ENCODE results near the gene CD4.
A peak's percentile ranks its signal among the peaks of the same experiment; 100 is the strongest.

CD4 gene

DNA sequence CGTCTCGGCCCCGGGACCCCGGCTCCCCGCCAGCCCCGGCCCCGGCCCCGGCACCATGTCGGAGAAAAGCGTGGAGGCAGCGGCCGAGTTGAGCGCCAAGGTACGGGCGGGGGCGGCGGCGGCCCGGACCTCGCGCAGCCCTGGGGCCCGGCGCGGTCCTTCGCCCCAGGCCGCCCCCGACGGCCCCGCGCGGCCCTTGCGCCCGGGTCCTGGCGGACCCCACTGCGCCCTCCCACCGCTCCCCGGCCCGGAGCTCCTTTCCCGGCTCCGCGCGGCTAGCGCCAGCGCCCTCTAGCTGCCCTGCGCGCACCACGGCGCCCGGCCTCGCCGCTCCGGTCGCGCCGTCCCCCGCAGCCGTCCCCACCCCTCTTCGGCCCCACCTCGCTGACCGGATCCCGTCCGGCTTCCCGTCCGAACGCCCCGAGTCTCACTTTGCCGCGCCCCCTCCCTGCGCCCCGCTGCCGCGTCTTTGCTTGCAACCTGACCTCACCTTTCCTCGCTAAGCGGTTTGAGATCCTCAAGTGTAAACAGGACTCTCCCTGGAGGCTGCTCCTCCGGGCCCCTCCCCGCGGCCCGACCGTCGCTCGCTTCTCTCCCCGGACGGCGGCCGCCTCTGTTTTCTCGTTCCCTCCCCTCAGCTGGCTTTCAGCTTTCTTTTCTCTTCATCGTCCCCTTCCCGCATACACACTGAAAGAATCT lies 22.5 kb upstream of the CD4 start (continued):
- TF ChIP-seq ZFP69B (tag by site-specific recombination; IDR thresholded peaks at IDR 0.05) (peak; percentile 59; the same call in 1 of the 2 replicates), WT1 (tag by site-specific recombination; IDR thresholded peaks at IDR 0.05) (peak; percentile 47; the same call in 1 of the 2 replicates), ZNF791 (tag by site-specific recombination; IDR thresholded peaks at IDR 0.05) (no peak), ZNF624 (tag by site-specific recombination; IDR thresholded peaks at IDR 0.05) (no peak), ZNF157 (tag by site-specific recombination; IDR thresholded peaks at IDR 0.05) (no peak), ZNF211 (tag by site-specific recombination; IDR thresholded peaks at IDR 0.05; ENCODE audit: low read depth) (no peak), FEZF1 (tag by site-specific recombination; IDR thresholded peaks at IDR 0.05) (no peak), ZBTB49 (tag by site-specific recombination; IDR thresholded peaks at IDR 0.05; ENCODE audit: low read depth) (no peak), ZNF350 (tag by site-specific recombination; IDR thresholded peaks at IDR 0.05) (no peak), ZNF37A (tag by site-specific recombination; IDR thresholded peaks at IDR 0.05) (no peak), ZNF366 (tag by site-specific recombination; conservative IDR thresholded peaks at IDR 0.05) (peak; percentile 54), ZNF692 (tag by site-specific recombination; IDR thresholded peaks at IDR 0.05) (peak; percentile 79), ZNF146 (tag by site-specific recombination; IDR thresholded peaks at IDR 0.05) (no peak), ZSCAN23 (tag by site-specific recombination; IDR thresholded peaks at IDR 0.05) (no peak), ZBTB8A (tag by site-specific recombination; IDR thresholded peaks at IDR 0.05) (peak; percentile 55), OVOL3 (tag by site-specific recombination; IDR thresholded peaks at IDR 0.05) (no peak), ZNF16 (tag by site-specific recombination; IDR thresholded peaks at IDR 0.05; ENCODE audit: low read depth) (no peak), ZNF175 (tag by site-specific recombination; IDR thresholded peaks at IDR 0.05) (no peak), ZNF560 (tag by site-specific recombination; IDR thresholded peaks at IDR 0.05; ENCODE audit: borderline replicate concordance) (no peak), ZNF514 (tag by site-specific recombination; IDR thresholded peaks at IDR 0.05) (no peak)
- TF ChIP-seq, protein P1, sequence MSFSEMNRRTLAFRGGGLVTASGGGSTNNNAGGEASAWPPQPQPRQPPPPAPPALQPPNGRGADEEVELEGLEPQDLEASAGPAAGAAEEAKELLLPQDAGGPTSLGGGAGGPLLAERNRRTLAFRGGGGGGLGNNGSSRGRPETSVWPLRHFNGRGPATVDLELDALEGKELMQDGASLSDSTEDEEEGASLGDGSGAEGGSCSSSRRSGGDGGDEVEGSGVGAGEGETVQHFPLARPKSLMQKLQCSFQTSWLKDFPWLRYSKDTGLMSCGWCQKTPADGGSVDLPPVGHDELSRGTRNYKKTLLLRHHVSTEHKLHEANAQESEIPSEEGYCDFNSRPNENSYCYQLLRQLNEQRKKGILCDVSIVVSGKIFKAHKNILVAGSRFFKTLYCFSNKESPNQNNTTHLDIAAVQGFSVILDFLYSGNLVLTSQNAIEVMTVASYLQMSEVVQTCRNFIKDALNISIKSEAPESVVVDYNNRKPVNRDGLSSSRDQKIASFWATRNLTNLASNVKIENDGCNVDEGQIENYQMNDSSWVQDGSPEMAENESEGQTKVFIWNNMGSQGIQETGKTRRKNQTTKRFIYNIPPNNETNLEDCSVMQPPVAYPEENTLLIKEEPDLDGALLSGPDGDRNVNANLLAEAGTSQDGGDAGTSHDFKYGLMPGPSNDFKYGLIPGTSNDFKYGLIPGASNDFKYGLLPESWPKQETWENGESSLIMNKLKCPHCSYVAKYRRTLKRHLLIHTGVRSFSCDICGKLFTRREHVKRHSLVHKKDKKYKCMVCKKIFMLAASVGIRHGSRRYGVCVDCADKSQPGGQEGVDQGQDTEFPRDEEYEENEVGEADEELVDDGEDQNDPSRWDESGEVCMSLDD (tag by site-specific recombination; IDR thresholded peaks at IDR 0.05), result peak; percentile 64
- TF ChIP-seq, protein P2, sequence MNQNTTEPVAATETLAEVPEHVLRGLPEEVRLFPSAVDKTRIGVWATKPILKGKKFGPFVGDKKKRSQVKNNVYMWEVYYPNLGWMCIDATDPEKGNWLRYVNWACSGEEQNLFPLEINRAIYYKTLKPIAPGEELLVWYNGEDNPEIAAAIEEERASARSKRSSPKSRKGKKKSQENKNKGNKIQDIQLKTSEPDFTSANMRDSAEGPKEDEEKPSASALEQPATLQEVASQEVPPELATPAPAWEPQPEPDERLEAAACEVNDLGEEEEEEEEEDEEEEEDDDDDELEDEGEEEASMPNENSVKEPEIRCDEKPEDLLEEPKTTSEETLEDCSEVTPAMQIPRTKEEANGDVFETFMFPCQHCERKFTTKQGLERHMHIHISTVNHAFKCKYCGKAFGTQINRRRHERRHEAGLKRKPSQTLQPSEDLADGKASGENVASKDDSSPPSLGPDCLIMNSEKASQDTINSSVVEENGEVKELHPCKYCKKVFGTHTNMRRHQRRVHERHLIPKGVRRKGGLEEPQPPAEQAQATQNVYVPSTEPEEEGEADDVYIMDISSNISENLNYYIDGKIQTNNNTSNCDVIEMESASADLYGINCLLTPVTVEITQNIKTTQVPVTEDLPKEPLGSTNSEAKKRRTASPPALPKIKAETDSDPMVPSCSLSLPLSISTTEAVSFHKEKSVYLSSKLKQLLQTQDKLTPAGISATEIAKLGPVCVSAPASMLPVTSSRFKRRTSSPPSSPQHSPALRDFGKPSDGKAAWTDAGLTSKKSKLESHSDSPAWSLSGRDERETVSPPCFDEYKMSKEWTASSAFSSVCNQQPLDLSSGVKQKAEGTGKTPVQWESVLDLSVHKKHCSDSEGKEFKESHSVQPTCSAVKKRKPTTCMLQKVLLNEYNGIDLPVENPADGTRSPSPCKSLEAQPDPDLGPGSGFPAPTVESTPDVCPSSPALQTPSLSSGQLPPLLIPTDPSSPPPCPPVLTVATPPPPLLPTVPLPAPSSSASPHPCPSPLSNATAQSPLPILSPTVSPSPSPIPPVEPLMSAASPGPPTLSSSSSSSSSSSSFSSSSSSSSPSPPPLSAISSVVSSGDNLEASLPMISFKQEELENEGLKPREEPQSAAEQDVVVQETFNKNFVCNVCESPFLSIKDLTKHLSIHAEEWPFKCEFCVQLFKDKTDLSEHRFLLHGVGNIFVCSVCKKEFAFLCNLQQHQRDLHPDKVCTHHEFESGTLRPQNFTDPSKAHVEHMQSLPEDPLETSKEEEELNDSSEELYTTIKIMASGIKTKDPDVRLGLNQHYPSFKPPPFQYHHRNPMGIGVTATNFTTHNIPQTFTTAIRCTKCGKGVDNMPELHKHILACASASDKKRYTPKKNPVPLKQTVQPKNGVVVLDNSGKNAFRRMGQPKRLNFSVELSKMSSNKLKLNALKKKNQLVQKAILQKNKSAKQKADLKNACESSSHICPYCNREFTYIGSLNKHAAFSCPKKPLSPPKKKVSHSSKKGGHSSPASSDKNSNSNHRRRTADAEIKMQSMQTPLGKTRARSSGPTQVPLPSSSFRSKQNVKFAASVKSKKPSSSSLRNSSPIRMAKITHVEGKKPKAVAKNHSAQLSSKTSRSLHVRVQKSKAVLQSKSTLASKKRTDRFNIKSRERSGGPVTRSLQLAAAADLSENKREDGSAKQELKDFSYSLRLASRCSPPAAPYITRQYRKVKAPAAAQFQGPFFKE (tag by site-specific recombination; IDR thresholded peaks at IDR 0.05; ENCODE audit: borderline replicate concordance), result no peak; the same call in 1 of the 2 replicates
- TF ChIP-seq, protein P3, sequence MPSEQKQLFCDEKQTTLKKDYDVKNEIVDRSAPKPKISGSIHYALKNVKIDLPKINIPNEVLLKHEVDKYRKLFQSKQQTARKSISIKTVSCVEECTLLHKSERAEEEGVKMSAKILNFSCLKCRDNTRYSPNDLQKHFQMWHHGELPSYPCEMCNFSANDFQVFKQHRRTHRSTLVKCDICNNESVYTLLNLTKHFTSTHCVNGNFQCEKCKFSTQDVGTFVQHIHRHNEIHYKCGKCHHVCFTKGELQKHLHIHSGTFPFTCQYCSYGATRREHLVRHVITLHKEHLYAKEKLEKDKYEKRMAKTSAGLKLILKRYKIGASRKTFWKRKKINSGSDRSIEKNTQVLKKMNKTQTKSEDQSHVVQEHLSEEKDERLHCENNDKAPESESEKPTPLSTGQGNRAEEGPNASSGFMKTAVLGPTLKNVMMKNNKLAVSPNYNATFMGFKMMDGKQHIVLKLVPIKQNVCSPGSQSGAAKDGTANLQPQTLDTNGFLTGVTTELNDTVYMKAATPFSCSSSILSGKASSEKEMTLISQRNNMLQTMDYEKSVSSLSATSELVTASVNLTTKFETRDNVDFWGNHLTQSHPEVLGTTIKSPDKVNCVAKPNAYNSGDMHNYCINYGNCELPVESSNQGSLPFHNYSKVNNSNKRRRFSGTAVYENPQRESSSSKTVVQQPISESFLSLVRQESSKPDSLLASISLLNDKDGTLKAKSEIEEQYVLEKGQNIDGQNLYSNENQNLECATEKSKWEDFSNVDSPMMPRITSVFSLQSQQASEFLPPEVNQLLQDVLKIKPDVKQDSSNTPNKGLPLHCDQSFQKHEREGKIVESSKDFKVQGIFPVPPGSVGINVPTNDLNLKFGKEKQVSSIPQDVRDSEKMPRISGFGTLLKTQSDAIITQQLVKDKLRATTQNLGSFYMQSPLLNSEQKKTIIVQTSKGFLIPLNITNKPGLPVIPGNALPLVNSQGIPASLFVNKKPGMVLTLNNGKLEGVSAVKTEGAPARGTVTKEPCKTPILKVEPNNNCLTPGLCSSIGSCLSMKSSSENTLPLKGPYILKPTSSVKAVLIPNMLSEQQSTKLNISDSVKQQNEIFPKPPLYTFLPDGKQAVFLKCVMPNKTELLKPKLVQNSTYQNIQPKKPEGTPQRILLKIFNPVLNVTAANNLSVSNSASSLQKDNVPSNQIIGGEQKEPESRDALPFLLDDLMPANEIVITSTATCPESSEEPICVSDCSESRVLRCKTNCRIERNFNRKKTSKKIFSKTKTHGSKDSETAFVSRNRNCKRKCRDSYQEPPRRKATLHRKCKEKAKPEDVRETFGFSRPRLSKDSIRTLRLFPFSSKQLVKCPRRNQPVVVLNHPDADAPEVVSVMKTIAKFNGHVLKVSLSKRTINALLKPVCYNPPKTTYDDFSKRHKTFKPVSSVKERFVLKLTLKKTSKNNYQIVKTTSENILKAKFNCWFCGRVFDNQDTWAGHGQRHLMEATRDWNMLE (tag by site-specific recombination; conservative IDR thresholded peaks at IDR 0.05; ENCODE audit: low read depth), result no peak
